ENCODE data around the gene SH3D19.

Gene SH3D19

DNA sequence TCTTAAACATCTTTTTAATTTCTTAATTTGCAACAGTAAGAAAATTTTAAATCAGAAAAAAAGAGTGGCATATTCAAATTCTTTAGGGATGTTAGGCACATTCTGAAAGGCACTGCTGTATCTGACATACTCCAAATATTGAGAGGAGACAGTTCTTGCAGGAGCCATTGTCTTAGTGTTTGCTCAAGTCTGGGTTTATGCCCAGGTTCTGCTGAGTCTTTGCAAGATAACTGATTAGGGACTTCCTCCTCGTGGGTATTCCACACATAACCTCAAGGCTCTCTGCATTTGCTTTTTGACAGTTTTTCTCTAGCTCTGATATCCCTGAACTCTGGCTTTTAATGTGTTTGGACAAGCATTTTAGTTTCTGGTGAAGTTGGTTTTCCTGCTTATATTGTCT is 173.4 kb downstream of the SH3D19 start:
- H3K4me1 ChIP-seq (ENCODE audit: low read depth, poor library complexity, severe bottlenecking) = no peaks in the 10 kb centered on the region
- no peak overlapping the region for H3K4me2 ChIP-seq
- H2AFZ ChIP-seq (ENCODE audit: low read depth) = no peak overlapping the region
- no peak overlapping the region for H3K9ac ChIP-seq
- no peak for TF ChIP-seq CTCF (conservative IDR thresholded peaks at IDR 0.05; ENCODE audit: low read depth, low read length)
- H4K20me1 ChIP-seq (ENCODE audit: insufficient read depth) = no peaks in the 10 kb centered on the region
- H3K27me3 ChIP-seq (ENCODE audit: insufficient read depth, low read depth) = no peaks in the 10 kb centered on the region
- H3K36me3 ChIP-seq (ENCODE audit: insufficient read depth) = no peaks in the 10 kb centered on the region
- H3K79me2 ChIP-seq (ENCODE audit: insufficient read depth, low read depth) = no peaks in the 10 kb centered on the region
- no peak overlapping the region for H3K4me3 ChIP-seq (IDR thresholded peaks at IDR 0.05; ENCODE audit: insufficient read depth, low read depth, low read length)
- H3K27ac ChIP-seq = no peak overlapping the region

DNA sequence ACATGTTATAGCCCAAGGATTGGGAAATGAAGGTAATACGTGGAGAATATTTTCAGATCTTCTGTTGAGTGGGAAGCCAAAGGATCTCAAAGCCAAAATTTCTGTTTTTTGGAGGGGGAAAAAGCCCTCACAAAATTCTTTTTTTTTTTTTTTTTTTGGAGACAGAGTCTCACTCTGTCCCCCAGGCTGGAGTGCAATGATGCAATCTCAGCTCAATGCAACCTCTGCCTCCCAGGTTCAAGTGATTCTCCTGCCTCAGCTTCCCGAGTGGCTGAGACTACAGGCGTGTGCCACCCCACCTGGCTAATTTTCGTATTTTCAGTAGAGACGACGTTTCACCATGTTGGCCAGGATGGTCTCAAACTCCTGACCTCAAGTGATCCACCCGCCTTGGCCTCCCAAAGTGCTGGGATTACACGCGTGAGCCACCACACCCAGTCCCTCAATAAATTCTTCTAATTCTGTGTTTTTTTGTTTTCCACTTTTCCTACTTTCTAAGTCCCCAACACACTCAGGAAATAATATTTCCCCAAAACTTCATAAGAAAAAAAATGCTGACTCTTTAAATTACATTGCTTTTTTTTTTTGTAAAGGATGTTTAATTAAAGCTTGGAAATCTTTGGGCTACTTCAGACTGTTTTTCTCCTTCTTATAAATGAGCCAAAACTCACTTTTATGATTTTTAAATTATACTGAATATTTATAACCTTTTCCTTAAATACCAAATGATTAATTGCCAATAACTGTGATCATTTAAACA is 174.4 kb downstream of the SH3D19 start:
- Histone ChIP-seq H4K20me1 (ENCODE audit: insufficient read depth) (no peaks in the 10 kb centered on the region), H3K27me3 (ENCODE audit: insufficient read depth, low read depth) (no peaks in the 10 kb centered on the region), H3K4me2 (no peak overlapping the region), H3K4me1 (ENCODE audit: low read depth, poor library complexity, severe bottlenecking) (no peaks in the 10 kb centered on the region), H3K27ac (no peak overlapping the region), H2AFZ (ENCODE audit: low read depth) (no peak overlapping the region), H3K4me3 (IDR thresholded peaks at IDR 0.05; ENCODE audit: insufficient read depth, low read depth, low read length) (no peak overlapping the region), H3K36me3 (ENCODE audit: insufficient read depth) (no peaks in the 10 kb centered on the region), H3K79me2 (ENCODE audit: insufficient read depth, low read depth) (no peaks in the 10 kb centered on the region), H3K9ac (no peak overlapping the region)
- TF ChIP-seq CTCF (conservative IDR thresholded peaks at IDR 0.05; ENCODE audit: low read depth, low read length) = no peak

- Histone ChIP-seq H4K20me1 (ENCODE audit: insufficient read depth) (no peaks in the 10 kb centered on the region), H3K4me1 (ENCODE audit: low read depth, poor library complexity, severe bottlenecking) (no peaks in the 10 kb centered on the region), H3K36me3 (ENCODE audit: insufficient read depth) (0 out of 2 replicates have a peak, but pooled peaks cover 1% of the 10 kb centered on the region), H2AFZ (ENCODE audit: low read depth) (no peak overlapping the region), H3K9ac (no peak overlapping the region), H3K79me2 (ENCODE audit: insufficient read depth, low read depth) (no peaks in the 10 kb centered on the region), H3K27me3 (ENCODE audit: insufficient read depth, low read depth) (no peaks in the 10 kb centered on the region), H3K4me3 (IDR thresholded peaks at IDR 0.05; ENCODE audit: insufficient read depth, low read depth, low read length) (no peak overlapping the region), H3K27ac (no peak overlapping the region), H3K4me2 (no peak overlapping the region)
- TF ChIP-seq CTCF (conservative IDR thresholded peaks at IDR 0.05; ENCODE audit: low read depth, low read length) = no peak
Measured at GRCh38 chr4:151148261-151148660, 177.1 kb downstream of the SH3D19 start.

- Histone ChIP-seq H3K36me3 (ENCODE audit: insufficient read depth) (0 out of 2 replicates have a peak, but pooled peaks cover 2% of the 10 kb centered on the region), H4K20me1 (ENCODE audit: insufficient read depth) (no peaks in the 10 kb centered on the region), H3K4me2 (no peak overlapping the region), H3K79me2 (ENCODE audit: insufficient read depth, low read depth) (no peaks in the 10 kb centered on the region), H3K4me1 (ENCODE audit: low read depth, poor library complexity, severe bottlenecking) (no peaks in the 10 kb centered on the region), H3K9ac (no peak overlapping the region), H3K27me3 (ENCODE audit: insufficient read depth, low read depth) (no peaks in the 10 kb centered on the region), H3K4me3 (IDR thresholded peaks at IDR 0.05; ENCODE audit: insufficient read depth, low read depth, low read length) (no peak overlapping the region), H2AFZ (ENCODE audit: low read depth) (no peak overlapping the region), H3K27ac (no peak overlapping the region)
- TF ChIP-seq CTCF (conservative IDR thresholded peaks at IDR 0.05; ENCODE audit: low read depth, low read length) = no peak
Measured at GRCh38 chr4:151147000-151147399, 178.4 kb downstream of the SH3D19 start.

All from KMS-11 (cell line).